SIG-M5 treated with dmso at 0.1 percent for 504 hours (cell line): Measurements from ENCODE around the gene LYSMD2.

Experiments used
- DNase-seq: peaks from one replicate; lab custom pipeline; 2025; ENCODE audit not compliant: unreplicated experiment; lab: John Stamatoyannopoulos, UW

LYSMD2 gene

DNA sequence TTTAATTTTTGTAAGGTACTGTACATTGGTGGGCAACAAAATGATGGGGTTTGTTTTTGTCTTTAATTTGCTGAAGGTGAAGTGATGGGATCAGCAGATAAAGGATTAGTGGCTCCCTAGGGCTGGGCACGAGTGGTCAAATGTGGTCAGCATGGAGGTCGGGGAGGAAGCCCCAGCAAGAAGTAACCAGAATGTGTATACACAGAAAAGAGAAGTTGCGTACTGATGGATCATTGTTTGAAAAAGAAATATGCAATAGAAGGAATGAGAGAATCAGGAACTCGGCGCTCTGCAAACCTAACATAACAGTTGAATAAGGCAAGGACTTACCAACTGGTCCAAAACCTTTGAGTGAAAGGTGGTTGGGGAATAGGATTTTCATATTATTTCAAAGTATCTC, 15.4 kb upstream of the LYSMD2 start:
- DNase-seq = peak; percentile 60

- peak; percentile 15 for DNase-seq
These were observed 14.5 kb upstream of the LYSMD2 start for GRCh38 chr15:51751697-51752683.

DNA sequence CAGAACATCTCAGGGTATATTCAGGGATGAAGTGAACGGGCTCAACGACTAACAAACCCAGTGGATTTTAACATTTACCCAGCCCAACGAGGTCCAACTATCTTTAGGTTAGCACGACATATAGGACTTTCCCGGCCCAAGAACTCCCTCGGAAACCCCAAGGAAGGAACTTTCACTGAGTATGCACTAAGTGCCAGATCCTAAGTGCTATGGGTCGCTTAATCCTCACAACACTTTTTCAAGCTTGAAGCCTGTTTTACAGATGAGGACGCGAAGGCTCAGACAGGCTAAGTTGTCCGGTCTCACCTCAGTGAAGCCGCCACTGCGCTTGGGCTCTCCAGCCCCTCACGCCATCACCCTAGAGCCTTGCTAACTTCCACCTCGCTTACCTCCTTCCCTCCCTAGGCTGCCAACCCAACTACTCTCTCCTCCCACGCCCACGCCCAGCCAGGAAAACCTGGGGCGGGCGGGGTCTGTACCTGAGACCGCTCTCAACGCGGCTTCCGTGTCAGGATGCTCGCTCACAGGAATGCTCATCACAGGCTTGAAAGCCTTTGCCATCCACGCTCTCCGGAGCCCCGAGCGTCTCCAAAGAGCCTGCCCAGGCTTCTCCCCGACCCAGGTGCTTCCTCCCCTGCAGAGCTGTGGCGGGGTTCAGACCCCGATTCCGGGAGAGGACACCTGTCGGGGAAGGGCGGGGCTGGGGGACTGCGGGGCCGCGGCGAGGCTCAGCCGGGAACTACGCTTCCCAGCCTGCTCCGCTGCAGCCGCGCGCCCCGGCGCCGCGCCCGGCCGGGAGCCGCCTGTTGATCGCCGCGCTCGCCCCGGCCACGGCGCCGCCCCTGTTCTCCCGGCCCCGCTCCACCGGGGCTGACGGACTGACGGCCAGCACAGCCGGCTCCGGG, 13.6 kb upstream of the LYSMD2 start, which contains the start of gene TMOD2:
Gene TMOD2, plus strand, starts transcription at position 806 of the 905 bp plus-strand sequence. CDS start 14,845 bp downstream, outside the sequence.
- peak; percentile 17 for DNase-seq

- no peak for DNase-seq
These were observed 12.7 kb upstream of the LYSMD2 start for GRCh38 chr15:51750186-51750585.

- no peak for DNase-seq
These were observed 11.9 kb upstream of the LYSMD2 start for GRCh38 chr15:51749307-51749706.

- DNase-seq = no peak
These were observed 1.7 kb upstream of the LYSMD2 start for GRCh38 chr15:51739061-51739712.

DNA sequence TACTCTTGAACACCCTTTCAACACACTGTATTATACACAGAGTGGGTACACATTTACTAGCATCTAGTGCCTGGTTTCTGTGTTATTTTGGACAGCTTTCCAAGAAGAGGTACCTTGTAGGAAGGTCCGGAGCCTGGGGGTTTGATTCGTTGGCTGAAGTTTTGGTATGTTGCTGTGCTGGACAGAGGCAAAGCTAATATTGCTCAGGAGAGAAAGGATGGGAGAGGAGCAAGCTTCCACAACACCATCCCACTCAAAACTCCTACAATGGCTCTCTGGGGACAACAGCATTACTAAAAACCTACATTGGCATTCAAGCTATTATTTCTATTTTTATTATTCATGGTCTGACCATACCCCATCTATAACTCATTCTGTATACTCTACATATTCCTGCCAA, 1.1 kb upstream of the LYSMD2 start:
- no peak for DNase-seq

- DNase-seq = peak; percentile 44
These were observed 519 bp downstream of the LYSMD2 start for GRCh38 chr15:51736751-51737521.

GRCh38 chr15:51736069-51736468, 1.4 kb downstream of the LYSMD2 start:
- peak; percentile 83 for DNase-seq

- DNase-seq = peak; percentile 1
These were observed 2.0 kb downstream of the LYSMD2 start for GRCh38 chr15:51735228-51736010.

GRCh38 chr15:51732646-51733045, 4.8 kb downstream of the LYSMD2 start:
- DNase-seq = no peak

DNA sequence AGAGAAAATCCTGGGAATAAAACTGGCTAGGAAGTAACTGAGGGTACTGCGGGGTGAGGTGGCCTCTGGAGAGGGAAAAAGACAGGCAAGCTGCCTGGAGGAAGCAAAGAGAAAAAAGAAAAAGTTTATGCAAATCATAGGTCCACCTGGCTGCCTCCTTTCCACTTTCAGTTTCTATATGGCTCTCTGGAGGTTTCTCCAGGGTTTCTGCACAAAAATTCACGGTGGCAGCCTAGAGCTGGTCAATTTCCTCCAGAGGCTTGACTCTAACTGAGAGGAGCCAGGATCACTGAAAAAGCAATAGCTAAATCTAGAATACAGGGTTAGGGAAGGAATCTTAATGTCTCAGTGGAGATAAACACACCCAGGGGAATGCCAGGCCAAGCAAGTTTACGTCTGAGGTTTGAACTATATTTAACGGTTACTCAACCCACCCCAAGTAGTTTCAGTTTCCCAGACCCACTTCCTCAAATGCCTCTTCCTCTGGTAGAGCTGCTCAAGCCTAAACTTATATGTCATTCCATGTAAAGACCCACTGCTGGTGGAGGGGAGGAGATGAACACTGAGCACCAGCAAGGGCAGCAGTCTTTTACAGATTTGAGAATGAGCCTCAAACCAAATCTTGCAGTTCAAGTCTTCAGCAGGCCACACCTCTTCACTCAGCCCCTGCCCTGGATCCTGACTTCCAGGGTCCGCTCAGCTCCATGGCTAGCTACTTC, 5.7 kb downstream of the LYSMD2 start:
- DNase-seq = peak; percentile 95

DNA sequence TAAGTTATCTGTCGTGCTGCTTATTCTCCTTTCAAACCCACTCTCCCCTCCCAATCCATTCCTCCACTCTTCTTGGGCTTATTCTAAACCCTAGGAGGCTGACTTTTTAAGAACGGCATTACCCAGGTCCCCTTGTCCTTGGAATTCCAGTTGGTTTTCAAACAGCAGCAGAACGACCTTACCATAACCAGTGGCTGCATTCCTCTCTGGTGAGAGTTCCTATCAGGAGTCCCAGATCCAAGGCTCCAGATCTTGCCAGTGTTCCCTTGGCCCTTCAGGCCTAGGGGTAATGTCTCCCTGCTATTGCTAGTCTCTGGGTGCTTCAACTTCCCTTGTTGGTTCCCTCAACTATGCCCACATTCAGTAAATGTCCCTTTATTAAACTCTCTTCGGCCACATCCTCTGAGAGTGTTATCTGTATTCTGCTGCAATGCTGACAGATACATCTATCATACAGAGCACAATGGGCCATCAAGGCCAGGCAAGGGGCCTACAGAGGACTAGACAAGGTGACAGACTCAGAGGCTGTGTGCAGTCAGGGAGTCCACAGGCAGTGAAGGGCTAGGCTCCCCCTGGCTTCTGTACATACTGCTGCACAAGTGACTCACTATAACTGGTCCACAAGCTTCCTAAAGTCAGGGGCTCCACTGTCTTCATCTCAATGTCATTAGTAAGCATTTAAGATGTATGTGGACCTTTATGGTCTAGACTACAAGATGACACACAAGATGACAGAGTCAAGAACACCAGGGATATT, 10.1 kb downstream of the LYSMD2 start:
- peak; percentile 7 for DNase-seq

- peak; percentile 37 for DNase-seq
These were observed 11.0 kb downstream of the LYSMD2 start for GRCh38 chr15:51726302-51727073.

DNA sequence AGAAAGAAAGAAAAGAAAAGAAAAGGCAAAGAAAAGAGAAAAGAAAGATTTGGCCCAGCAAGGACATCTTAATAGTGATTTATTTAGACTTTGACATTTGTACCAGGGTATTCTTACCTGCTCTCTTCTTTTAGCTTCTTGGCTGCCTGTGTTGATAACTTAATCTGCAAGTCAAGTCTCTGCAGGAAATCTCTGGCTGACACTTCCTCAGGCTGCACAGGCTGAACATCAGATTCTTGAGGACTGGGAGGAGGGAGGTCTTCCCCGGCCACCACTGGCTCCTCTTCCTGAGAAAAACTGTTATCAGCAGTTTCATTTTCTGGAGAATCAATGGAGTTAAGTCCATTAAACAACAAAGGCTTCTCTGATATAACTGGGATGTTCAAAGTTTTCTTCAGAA, 12.8 kb downstream of the LYSMD2 start:
- DNase-seq = no peak

GRCh38 chr15:51724199-51724598, 13.3 kb downstream of the LYSMD2 start:
- no peak for DNase-seq

DNA sequence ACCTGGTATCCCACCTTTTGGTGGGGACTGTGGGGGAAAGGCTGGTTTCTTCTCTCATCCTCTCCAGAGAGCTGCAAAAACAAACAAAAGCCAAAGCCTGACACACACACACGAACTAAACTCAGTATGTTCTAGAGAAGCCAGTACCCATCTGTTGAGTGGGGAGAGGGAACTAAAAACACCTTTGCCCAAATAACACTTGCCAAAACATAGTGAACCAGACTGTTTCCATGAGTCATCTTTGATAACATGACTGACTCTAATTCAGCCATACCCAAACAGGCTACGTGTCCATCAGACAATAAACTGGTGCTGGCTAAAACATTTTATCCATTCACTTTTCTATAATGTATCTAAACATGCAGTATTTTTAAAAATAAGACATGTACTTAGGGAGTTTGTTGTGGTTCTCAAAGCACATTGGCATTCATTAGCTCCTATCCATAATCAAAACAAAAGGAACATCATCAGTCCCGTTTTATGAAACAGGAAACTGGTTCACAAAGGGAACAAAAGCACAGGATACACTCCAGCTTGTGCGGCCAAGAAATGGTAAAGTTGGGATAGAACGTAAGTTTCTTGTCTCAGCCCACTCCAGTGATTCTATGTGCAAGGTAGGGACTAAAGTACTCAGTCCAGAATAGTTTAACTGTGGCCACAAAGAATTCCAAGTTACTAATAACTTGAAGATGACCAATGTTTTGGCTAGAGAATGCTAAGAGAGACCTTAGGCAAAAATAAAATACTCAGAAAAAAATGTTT, 16.1 kb downstream of the LYSMD2 start:
- no peak for DNase-seq
